ENCODE data around the gene KCNRG.
"Not testable (repeated sequence)": the region's sequence is repeated elsewhere in the genome, so short reads cannot be mapped to it uniquely, and the experiment has no call there.

Gene KCNRG

GRCh38 chr13:50015258-50015657, at the start of gene KCNRG:
Gene KCNRG, plus strand, starts transcription at chr13:50015444. Its CDS starts 50 bp downstream, at chr13:50015494.
- DNase-seq (ENCODE audit: low spot score) = no peak

- DNase-seq (ENCODE audit: low spot score) = no peak
These were observed 47.8 kb upstream of the KCNRG start for GRCh38 chr13:49967456-49967855.

- DNase-seq (ENCODE audit: low spot score) = no peak
These were observed 42.5 kb upstream of the KCNRG start for GRCh38 chr13:49972709-49973108.

GRCh38 chr13:49975826-49976225, 39.4 kb upstream of the KCNRG start:
- no peak for DNase-seq (ENCODE audit: low spot score)

GRCh38 chr13:49976314-49977258, 38.7 kb upstream of the KCNRG start:
- peak; percentile 85 for DNase-seq (ENCODE audit: low spot score)

GRCh38 chr13:49977992-49978391, 37.3 kb upstream of the KCNRG start:
- no peak for DNase-seq (ENCODE audit: low spot score)

- DNase-seq (ENCODE audit: low spot score) = no peak
These were observed 35.0 kb upstream of the KCNRG start for GRCh38 chr13:49980266-49980665.

- DNase-seq (ENCODE audit: low spot score) = no peak
These were observed 30.1 kb upstream of the KCNRG start for GRCh38 chr13:49985129-49985528.

GRCh38 chr13:49986471-49986870, 28.8 kb upstream of the KCNRG start:
- no peak for DNase-seq (ENCODE audit: low spot score)

GRCh38 chr13:49990612-49991011, 24.6 kb upstream of the KCNRG start:
- DNase-seq (ENCODE audit: low spot score) = not testable (repeated sequence)

- DNase-seq (ENCODE audit: low spot score) = no peak
These were observed 22.1 kb upstream of the KCNRG start for GRCh38 chr13:49993111-49993510.

- no peak for DNase-seq (ENCODE audit: low spot score)
These were observed 21.6 kb upstream of the KCNRG start for GRCh38 chr13:49993666-49994065.

- peak; percentile 55 for DNase-seq (ENCODE audit: low spot score)
These were observed 19.6 kb upstream of the KCNRG start for GRCh38 chr13:49995625-49996101.

- DNase-seq (ENCODE audit: low spot score) = peak; percentile 86
These were observed 18.9 kb upstream of the KCNRG start for GRCh38 chr13:49996161-49996915.

GRCh38 chr13:49996951-49997895, 18.0 kb upstream of the KCNRG start, which contains the start of gene TRIM13:
Gene TRIM13, plus strand, starts transcription at chr13:49997042. Its CDS starts 14,899 bp downstream, at chr13:50011941.
- DNase-seq (ENCODE audit: low spot score) = peak; percentile 96

- DNase-seq (ENCODE audit: low spot score) = peak; percentile 22
These were observed 17.3 kb upstream of the KCNRG start for GRCh38 chr13:49997955-49998354.

GRCh38 chr13:49998714-49999624, 16.3 kb upstream of the KCNRG start:
- DNase-seq (ENCODE audit: low spot score) = no peak

GRCh38 chr13:50001287-50001686, 14.0 kb upstream of the KCNRG start:
- no peak for DNase-seq (ENCODE audit: low spot score)

- no peak for DNase-seq (ENCODE audit: low spot score)
These were observed 8.7 kb upstream of the KCNRG start for GRCh38 chr13:50006426-50007135.

GRCh38 chr13:50011461-50011860, 3.8 kb upstream of the KCNRG start:
- peak; percentile 94 for DNase-seq (ENCODE audit: low spot score)
